GM10266 (cell line): ENCODE results near the gene RBBP6.
A peak's percentile ranks its signal among the peaks of the same experiment; 100 is the strongest.

Experiments
- DNase-seq: peaks from one replicate; pipeline ENCODE4 v3.0.0; 2012; ENCODE audit errors: extremely low spot score
- TF ChIP-seq, protein P1 (sequence below): IDR thresholded peaks from 2 replicates; pipeline ENCODE4 v1.5.1; 2012; ENCODE audit warnings: mild to moderate bottlenecking, low read depth; ENCODE audit not compliant: control insufficient read depth, insufficient read depth; ENCODE audit errors: missing control alignments

Gene RBBP6

DNA sequence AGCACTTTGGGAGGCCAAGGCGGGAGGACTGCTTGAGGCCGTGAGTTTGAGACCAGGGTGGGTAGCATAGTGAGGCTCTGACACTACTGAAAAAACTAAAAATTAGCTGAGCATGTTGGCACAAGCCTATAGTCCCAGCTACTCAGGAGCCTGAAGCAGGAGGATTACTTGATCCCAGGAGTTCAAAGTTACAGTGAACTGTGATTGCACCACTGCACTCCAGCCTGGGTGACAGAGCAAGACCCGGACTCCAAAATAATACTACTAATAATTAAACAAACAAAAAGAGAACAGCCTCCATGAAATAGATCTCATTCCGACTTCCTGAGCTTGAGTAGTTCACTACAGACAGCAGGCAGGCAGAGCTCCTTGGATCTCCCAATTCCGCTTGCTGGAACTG is 2.7 kb upstream of the RBBP6 start:
- TF ChIP-seq, protein P1, sequence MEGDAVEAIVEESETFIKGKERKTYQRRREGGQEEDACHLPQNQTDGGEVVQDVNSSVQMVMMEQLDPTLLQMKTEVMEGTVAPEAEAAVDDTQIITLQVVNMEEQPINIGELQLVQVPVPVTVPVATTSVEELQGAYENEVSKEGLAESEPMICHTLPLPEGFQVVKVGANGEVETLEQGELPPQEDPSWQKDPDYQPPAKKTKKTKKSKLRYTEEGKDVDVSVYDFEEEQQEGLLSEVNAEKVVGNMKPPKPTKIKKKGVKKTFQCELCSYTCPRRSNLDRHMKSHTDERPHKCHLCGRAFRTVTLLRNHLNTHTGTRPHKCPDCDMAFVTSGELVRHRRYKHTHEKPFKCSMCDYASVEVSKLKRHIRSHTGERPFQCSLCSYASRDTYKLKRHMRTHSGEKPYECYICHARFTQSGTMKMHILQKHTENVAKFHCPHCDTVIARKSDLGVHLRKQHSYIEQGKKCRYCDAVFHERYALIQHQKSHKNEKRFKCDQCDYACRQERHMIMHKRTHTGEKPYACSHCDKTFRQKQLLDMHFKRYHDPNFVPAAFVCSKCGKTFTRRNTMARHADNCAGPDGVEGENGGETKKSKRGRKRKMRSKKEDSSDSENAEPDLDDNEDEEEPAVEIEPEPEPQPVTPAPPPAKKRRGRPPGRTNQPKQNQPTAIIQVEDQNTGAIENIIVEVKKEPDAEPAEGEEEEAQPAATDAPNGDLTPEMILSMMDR: no peak
- DNase-seq: no peak

DNA sequence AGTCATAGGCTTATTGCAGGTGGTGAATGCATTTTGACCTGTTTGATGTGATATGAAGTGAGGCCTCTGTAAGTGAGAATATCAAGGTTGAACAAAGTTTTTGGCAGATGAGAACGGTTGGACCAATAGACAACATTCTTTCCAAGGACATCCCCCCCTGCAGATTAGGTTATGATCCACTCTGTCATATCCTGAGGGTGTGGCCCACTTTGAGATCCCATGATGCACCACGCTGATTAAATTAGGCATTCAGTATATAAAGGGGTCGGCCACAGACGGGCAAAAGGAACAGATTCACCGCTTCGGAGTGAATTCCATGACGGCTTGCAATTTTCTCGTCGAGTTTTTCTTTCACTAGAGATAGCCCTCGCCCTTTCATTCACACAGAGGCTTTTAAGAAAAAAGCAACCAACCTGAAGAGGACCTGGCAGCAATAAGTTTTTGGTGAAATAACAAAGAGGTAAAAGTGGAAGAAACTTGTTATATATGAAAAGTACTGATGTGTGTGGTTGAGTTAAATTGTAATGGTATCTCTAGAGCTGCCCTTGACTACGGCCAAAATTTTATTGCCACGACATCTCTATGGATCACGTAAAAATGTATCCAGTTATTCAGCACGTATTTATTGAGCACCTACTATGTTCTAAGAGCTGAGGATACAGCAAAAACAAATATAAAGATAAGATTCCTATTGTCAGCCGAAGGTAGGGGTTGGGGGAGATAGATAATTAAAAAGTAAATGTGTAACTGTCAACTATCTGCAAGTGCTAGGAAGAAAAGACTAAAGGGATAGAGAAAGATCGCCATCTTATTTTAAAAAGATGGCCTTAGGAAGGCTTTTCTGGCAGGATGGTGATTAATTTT is 1.7 kb upstream of the RBBP6 start:
- TF ChIP-seq, protein P1: no peak
- no peak for DNase-seq

DNA sequence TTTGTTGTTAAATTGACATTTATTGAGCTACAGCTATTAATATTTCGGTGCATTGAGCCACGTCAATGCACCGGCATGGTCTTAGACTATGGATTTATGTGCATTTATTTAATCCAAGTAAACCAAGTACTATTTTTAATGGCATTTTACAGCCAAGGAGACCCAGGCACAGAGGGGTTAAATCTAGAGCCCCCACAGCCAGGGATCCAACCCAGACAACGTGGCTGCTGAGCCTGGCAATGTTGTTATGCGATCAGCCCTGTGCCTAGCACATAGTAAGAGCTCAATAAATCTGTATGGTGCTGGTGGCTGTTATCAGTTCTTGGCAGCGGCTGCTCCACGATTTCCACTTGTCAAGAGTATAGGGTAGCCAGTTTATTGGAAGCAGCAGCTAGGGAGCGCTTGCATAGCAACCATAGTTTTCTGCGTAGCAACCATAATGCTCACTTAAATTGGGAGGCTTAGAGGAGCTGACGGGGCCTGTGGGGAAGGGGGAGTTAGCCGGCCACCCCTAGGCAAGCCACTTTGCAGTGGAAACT is 541 bp upstream of the RBBP6 start:
- no peak for DNase-seq
- TF ChIP-seq, protein P1: peak; percentile 24

DNA sequence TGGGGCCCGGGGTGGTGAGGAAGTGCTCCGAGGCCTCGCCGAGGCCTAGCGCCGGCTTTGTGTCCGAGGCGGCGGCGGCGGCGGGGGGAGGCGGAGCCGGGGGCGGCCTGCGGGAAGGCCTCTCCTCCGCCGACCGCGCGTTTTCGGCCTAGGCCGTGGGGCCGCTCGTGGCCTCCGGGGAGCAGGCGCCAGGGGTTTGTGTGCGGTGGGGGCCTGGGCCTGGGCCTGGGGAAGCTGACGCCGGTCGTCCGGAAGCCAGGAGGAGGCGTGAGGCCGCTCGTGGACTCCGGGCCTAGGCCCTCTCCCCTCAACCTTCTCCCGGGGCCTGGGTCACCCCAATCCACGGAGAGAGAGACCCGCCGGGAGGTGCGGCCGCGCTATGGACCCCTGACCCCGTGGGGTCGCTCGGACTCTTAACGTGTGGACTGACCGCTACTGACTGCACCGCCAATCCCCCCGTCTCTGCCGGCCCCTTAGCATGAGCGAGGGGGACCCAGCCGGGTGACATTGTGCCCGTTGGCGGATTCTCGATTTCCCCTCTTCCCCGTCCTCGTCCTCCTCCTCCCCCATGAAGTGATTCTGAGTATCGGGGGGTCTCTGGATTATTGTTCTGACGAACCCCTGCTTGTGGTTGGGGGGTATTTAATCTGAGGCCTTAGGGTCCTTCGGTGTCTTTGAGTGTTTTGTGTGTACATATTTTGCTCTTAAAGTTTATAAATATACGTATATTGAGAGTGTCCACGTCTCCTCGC is 660 bp downstream of the RBBP6 start:
- no peak for DNase-seq
- TF ChIP-seq, protein P1: no peak

DNA sequence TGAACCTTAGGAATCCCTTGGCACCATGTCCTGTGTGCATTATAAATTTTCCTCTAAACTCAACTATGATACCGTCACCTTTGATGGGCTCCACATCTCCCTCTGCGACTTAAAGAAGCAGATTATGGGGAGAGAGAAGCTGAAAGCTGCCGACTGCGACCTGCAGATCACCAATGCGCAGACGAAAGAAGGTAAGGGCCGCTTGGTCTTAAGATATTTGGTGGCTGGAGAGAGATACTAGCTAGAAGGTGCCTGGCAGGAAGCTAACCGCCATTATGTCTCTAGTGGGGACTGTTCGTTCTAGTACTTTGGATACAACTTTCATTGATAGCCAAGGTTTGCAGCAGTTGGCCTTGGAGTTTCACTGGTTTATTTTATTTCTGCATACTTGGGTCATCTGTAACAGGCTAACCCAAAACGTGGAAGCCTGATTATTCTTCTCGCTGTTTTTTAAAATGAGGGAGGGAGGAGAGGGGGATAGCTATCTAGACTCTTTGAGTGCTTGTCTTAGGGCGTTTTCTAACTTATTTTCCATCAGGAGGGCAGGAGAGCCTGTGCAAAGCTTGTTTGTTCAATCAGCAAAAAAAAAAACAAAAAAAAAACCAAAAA is 1.3 kb downstream of the RBBP6 start:
- peak; percentile 26 for DNase-seq
- TF ChIP-seq, protein P1: no peak

DNA sequence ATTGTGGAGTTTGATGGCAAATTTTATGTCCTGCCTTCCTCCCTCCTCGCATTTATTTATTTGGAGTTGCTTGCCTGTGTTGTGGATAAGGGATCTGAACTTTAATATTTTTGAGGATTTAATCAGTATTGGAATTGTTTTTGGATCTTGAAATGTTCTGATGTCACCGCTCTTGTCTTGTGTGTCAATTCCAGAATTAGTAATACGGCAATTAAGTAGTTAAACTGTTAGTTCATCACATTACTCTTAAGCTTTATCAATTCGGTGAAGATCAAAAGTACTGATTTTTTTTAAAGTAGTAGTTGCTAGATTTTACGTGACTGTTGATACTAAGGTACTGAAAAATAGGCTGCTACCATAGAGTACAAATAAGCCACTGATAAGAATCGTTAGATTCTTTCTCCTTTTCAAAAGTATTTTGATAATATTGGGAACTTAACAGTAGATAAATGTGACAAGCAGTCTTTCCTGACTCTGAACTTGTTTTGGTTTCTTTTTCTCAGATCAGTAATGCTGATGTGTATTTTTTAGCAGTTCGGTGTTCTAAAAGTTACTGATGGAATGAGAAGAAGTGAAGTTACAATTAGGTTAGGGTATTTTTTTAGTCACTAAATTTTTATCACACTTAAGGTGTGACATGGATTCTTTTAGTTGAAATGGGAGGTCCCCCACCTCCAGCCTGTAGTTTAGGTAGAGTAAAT is 2.0 kb downstream of the RBBP6 start:
- DNase-seq: no peak
- TF ChIP-seq, protein P1: no peak
